SH-SY5Y (cell line): ENCODE results near the gene BPIFB1.

Experiments used
- GATA2 ChIP-seq: IDR thresholded peaks from 2 replicates; pipeline ENCODE4 v1.6.1; 2011; ENCODE audit warnings: mild to moderate bottlenecking, low read depth, low read length
- GATA3 ChIP-seq: IDR thresholded peaks from 2 replicates; pipeline ENCODE4 v1.6.1; 2011; ENCODE audit warnings: low read depth, mild to moderate bottlenecking, low read length, moderate library complexity

- TF ChIP-seq GATA2 (no peak), GATA3 (no peak)
These were observed 31.5 kb upstream of the BPIFB1 start for GRCh38 chr20:33251496-33251895.
